ENCODE data around the gene C1QTNF1. TPM values are rescaled to one million over a fixed set of nuclear protein-coding genes. Genes with fewer than 3 reads are reported as not detected.
"Not testable (repeated sequence)": the region's sequence is repeated elsewhere in the genome, so short reads cannot be mapped to it uniquely, and the experiment has no call there.

C1QTNF1 gene
- total RNA-seq, 3 donors from 2014 or later (not counting 1 experiment from before 2014, with no cell fraction given), result 0.20 to 0.28 TPM; not detected in 1

- H3K27ac ChIP-seq (ENCODE audit: low read length), result no peak overlapping the region
- Mint-ChIP-seq H3K27me3 (ENCODE audit: low read depth in 2 of 2) (peaks cover 26 to 41% of the 10 kb centered on the region in 2 donors), H3K4me3 (no peak overlapping the region), H3K4me1 (peaks cover 9 to 10% of the 10 kb centered on the region in 2 donors), H3K9me3 (no peaks in the 10 kb centered on the region), H3K36me3 (no peaks in the 10 kb centered on the region), H3K27ac (no peak overlapping the region)
- no peak for DNase-seq
- H3K36me3 ChIP-seq (ENCODE audit: control insufficient read depth, insufficient read depth, low read length), result no peaks in the 10 kb centered on the region
- no peak for TF ChIP-seq CTCF (IDR thresholded peaks at IDR 0.05)
- H3K27me3 ChIP-seq (ENCODE audit: control insufficient read depth, insufficient read depth, low read length), result peaks cover 22% of the 10 kb centered on the region
- no peaks in the 10 kb centered on the region for H3K9me3 ChIP-seq (ENCODE audit: control insufficient read depth, insufficient read depth, low read length)
- H3K4me1 ChIP-seq (ENCODE audit: control insufficient read depth, insufficient read depth, low read length), result peaks cover 17% of the 10 kb centered on the region
- 63% methylated on average over 16 of the region's 16 CpGs for WGBS (ENCODE audit: insufficient coverage)
- intact Hi-C loops (cut with micrococcal nuclease), result no loop called here
- H3K4me3 ChIP-seq (ENCODE audit: low read length), result no peak overlapping the region
- ATAC-seq, result no peak
Observed at GRCh38 chr17:79027925-79028491, 4.0 kb downstream of the C1QTNF1 start.

- Mint-ChIP-seq H3K36me3 (no peaks in the 10 kb centered on the region), H3K27me3 (ENCODE audit: low read depth in 2 of 2) (peaks cover 20 to 38% of the 10 kb centered on the region in 2 donors), H3K4me3 (no peak overlapping the region), H3K9me3 (no peaks in the 10 kb centered on the region), H3K27ac (no peak overlapping the region), H3K4me1 (peaks cover 7 to 10% of the 10 kb centered on the region in 2 donors)
- Histone ChIP-seq H3K4me3 (ENCODE audit: low read length) (no peak overlapping the region), H3K36me3 (ENCODE audit: control insufficient read depth, insufficient read depth, low read length) (no peaks in the 10 kb centered on the region), H3K27ac (ENCODE audit: low read length) (no peak overlapping the region), H3K9me3 (ENCODE audit: control insufficient read depth, insufficient read depth, low read length) (no peaks in the 10 kb centered on the region), H3K27me3 (ENCODE audit: control insufficient read depth, insufficient read depth, low read length) (peaks cover 20% of the 10 kb centered on the region), H3K4me1 (ENCODE audit: control insufficient read depth, insufficient read depth, low read length) (peaks cover 14% of the 10 kb centered on the region)
- ATAC-seq, result no peak
- no peak for TF ChIP-seq CTCF (IDR thresholded peaks at IDR 0.05)
- WGBS (ENCODE audit: insufficient coverage), result 77% methylated on average over 16 of the region's 17 CpGs
- intact Hi-C loops (cut with micrococcal nuclease), result no loop called here
- no peak for DNase-seq
Observed at GRCh38 chr17:79028496-79029326, 4.7 kb downstream of the C1QTNF1 start.

GRCh38 chr17:79029327-79030009 lies 5.5 kb downstream of the C1QTNF1 start:
- H3K9me3 ChIP-seq (ENCODE audit: control insufficient read depth, insufficient read depth, low read length), result no peaks in the 10 kb centered on the region
- H3K27ac Mint-ChIP-seq, result no peak overlapping the region
- no peak for TF ChIP-seq CTCF (IDR thresholded peaks at IDR 0.05)
- DNase-seq (no peak), ATAC-seq (no peak)
- no peaks in the 10 kb centered on the region for H3K36me3 ChIP-seq (ENCODE audit: control insufficient read depth, insufficient read depth, low read length)
- no peak overlapping the region for H3K27ac ChIP-seq (ENCODE audit: low read length)
- no peak overlapping the region for H3K4me3 Mint-ChIP-seq
- H3K36me3 Mint-ChIP-seq, result no peaks in the 10 kb centered on the region
- no peaks in the 10 kb centered on the region for H3K9me3 Mint-ChIP-seq
- peaks cover 7% of the 10 kb centered on the region for H3K4me1 ChIP-seq (ENCODE audit: control insufficient read depth, insufficient read depth, low read length)
- H3K27me3 Mint-ChIP-seq (ENCODE audit: low read depth in 2 of 2), result peaks cover 16 to 38% of the 10 kb centered on the region in 2 donors
- H3K4me1 Mint-ChIP-seq, result peaks cover 0 to 4% of the 10 kb centered on the region in 2 donors
- 92% methylated on average over 16 of the region's 16 CpGs for WGBS (ENCODE audit: insufficient coverage)
- intact Hi-C loops (cut with micrococcal nuclease), result no loop called here
- H3K4me3 ChIP-seq (ENCODE audit: low read length), result no peak overlapping the region
- peaks cover 16% of the 10 kb centered on the region for H3K27me3 ChIP-seq (ENCODE audit: control insufficient read depth, insufficient read depth, low read length)

- H3K9me3 ChIP-seq (ENCODE audit: control insufficient read depth, insufficient read depth, low read length); H3K4me1 ChIP-seq (ENCODE audit: control insufficient read depth, insufficient read depth, low read length); H3K4me1 Mint-ChIP-seq; H3K27ac Mint-ChIP-seq; DNase-seq; H3K9me3 Mint-ChIP-seq; H3K27ac ChIP-seq (ENCODE audit: low read length); H3K4me3 Mint-ChIP-seq; H3K27me3 ChIP-seq (ENCODE audit: control insufficient read depth, insufficient read depth, low read length); H3K36me3 ChIP-seq (ENCODE audit: control insufficient read depth, insufficient read depth, low read length); H3K36me3 Mint-ChIP-seq; intact Hi-C loops (cut with micrococcal nuclease); ATAC-seq; H3K4me3 ChIP-seq (ENCODE audit: low read length): not testable (repeated sequence)
- WGBS (ENCODE audit: insufficient coverage), result 94% methylated on average over 12 of the region's 12 CpGs
- peaks cover 12 to 32% of the 10 kb centered on the region in 2 donors for H3K27me3 Mint-ChIP-seq (ENCODE audit: low read depth in 2 of 2)
Observed at GRCh38 chr17:79030636-79031035, 6.7 kb downstream of the C1QTNF1 start.
